GM23338 (cell line): ENCODE data around the gene RPRML. TPM values are rescaled to one million over a fixed set of nuclear protein-coding genes. Genes with fewer than 3 reads are reported as not detected.
"Not testable (repeated sequence)": the region's sequence is repeated elsewhere in the genome, so short reads cannot be mapped to it uniquely, and the experiment has no call there.

Source experiments
- ATAC-seq: fragments of 200-7000 bp; cut with Tn5 transposase; 3 replicates; pipeline ENCODE4 v1.9.1; 2020
- DNase-seq: peaks from one replicate; pipeline ENCODE4 v3.0.0-alpha.2; 2015; ENCODE audit warnings: low spot score
- H2AFZ ChIP-seq: fragments of 200-600 bp; sonication (generic); 2 replicates; pipeline ENCODE4 v1.8.0; 2016; ENCODE audit warnings: antibody characterized with exemption, mild to moderate bottlenecking, moderate library complexity
- H3F3A ChIP-seq: fragments of 200-600 bp; sonication (generic); replicated peaks from 2 replicates; pipeline ENCODE4 v1.8.0; 2017; ENCODE audit warnings: antibody characterized with exemption, mixed run types, low read depth
- H3K27ac ChIP-seq: fragments of 200-600 bp; sonication (generic); 2 replicates; pipeline ENCODE4 v1.6.1; 2016; ENCODE audit warnings: low read depth
- H3K27me3 ChIP-seq: fragments of 200-600 bp; sonication (generic); 2 replicates; pipeline ENCODE4 v1.8.0; 2016; ENCODE audit warnings: mild to moderate bottlenecking, mixed run types, moderate library complexity; ENCODE audit not compliant: insufficient read depth
- H3K36me3 ChIP-seq: fragments of 200-600 bp; sonication (generic); 2 replicates; pipeline ENCODE4 v1.8.0; 2016; ENCODE audit warnings: mild to moderate bottlenecking; ENCODE audit not compliant: insufficient read depth
- H3K4me1 ChIP-seq: fragments of 200-600 bp; sonication (generic); 2 replicates; pipeline ENCODE4 v1.8.0; 2016; ENCODE audit warnings: mild to moderate bottlenecking, moderate library complexity; ENCODE audit not compliant: insufficient read depth
- H3K4me2 ChIP-seq: fragments of 200-600 bp; sonication (generic); 2 replicates; pipeline ENCODE4 v1.7.1; 2017; ENCODE audit warnings: mixed run types
- H3K4me3 ChIP-seq: fragments of 200-600 bp; sonication (generic); 2 replicates; pipeline ENCODE4 v1.6.1; 2016; ENCODE audit warnings: mixed run types
- H3K79me2 ChIP-seq: fragments of 200-600 bp; sonication (generic); replicated peaks from 2 replicates; pipeline ENCODE4 v1.8.0; 2017; ENCODE audit warnings: mild to moderate bottlenecking; ENCODE audit not compliant: insufficient read depth
- H3K9me2 ChIP-seq: fragments of 200-600 bp; sonication (generic); 2 replicates; pipeline ENCODE4 v1.8.0; 2017; ENCODE audit not compliant: insufficient read depth
- H4K20me1 ChIP-seq: fragments of 200-600 bp; sonication (generic); replicated peaks from 2 replicates; pipeline ENCODE4 v1.8.0; 2017; ENCODE audit warnings: mild to moderate bottlenecking; ENCODE audit not compliant: insufficient read depth
- H3K27ac Mint-ChIP-seq: 2 replicates; pipeline ENCODE4 v1.8.0; 2020; ENCODE audit warnings: inconsistent platforms, mild to moderate bottlenecking, moderate library complexity, mixed read lengths
- H3K27me3 Mint-ChIP-seq: 3 replicates; pipeline ENCODE4 v1.8.0; 2022; ENCODE audit warnings: low read depth, mild to moderate bottlenecking, moderate library complexity, mixed read lengths, inconsistent platforms; ENCODE audit not compliant: insufficient read depth, poor library complexity
- H3K36me3 Mint-ChIP-seq: 3 replicates; pipeline ENCODE4 v1.8.0; 2021; ENCODE audit warnings: low read depth, mild to moderate bottlenecking, inconsistent platforms, moderate library complexity, mixed read lengths
- H3K4me1 Mint-ChIP-seq: 3 replicates; pipeline ENCODE4 v1.8.0; 2020; ENCODE audit warnings: mild to moderate bottlenecking, inconsistent platforms, mixed read lengths
- H3K4me3 Mint-ChIP-seq: 3 replicates; pipeline ENCODE4 v1.8.0; 2021; ENCODE audit warnings: moderate library complexity, mild to moderate bottlenecking, inconsistent platforms, mixed read lengths
- H3K9me3 Mint-ChIP-seq: 3 replicates; pipeline ENCODE4 v1.8.0; 2020; ENCODE audit warnings: moderate library complexity, mild to moderate bottlenecking, inconsistent platforms, mixed read lengths
- CREB1 ChIP-seq: fragments of 250-450 bp; sonication (Bioruptor Pico); IDR thresholded peaks from 2 replicates; pipeline ENCODE4 v1.5.0; 2020; ENCODE audit warnings: low read depth, mild to moderate bottlenecking, moderate library complexity
- EZH2 ChIP-seq: fragments of 200-600 bp; sonication (generic); IDR thresholded peaks from one replicate; pipeline ENCODE4 v1.8.0; 2017; ENCODE audit warnings: antibody characterized with exemption, mild to moderate bottlenecking, low read depth; ENCODE audit not compliant: unreplicated experiment
- EZH2phosphoT487 ChIP-seq: fragments of 200-600 bp; sonication (generic); IDR thresholded peaks from one replicate; pipeline ENCODE4 v1.8.1; 2018; ENCODE audit warnings: antibody characterized with exemption; ENCODE audit not compliant: unreplicated experiment
- JUNB ChIP-seq: IDR thresholded peaks from one replicate; pipeline ENCODE4 v1.6.1; 2016; ENCODE audit warnings: antibody characterized with exemption; ENCODE audit not compliant: unreplicated experiment
- NANOG ChIP-seq: IDR thresholded peaks from 2 replicates; pipeline ENCODE4 v1.6.1; 2016; ENCODE audit warnings: antibody characterized with exemption, borderline replicate concordance
- POLR2AphosphoS5 ChIP-seq: IDR thresholded peaks from 2 replicates; pipeline ENCODE4 v1.6.1; 2016; ENCODE audit warnings: antibody characterized with exemption, low read depth
- REST ChIP-seq: IDR thresholded peaks from one replicate; pipeline ENCODE4 v1.6.1; 2018; ENCODE audit warnings: antibody characterized with exemption; ENCODE audit not compliant: unreplicated experiment
- ZNF114 ChIP-seq: fragments of 250-450 bp; sonication (Bioruptor Pico); IDR thresholded peaks from 2 replicates; pipeline ENCODE4 v1.5.0; 2020; ENCODE audit warnings: mild to moderate bottlenecking, moderate library complexity
- ZNF331 ChIP-seq: fragments of 250-450 bp; sonication (Bioruptor Pico); IDR thresholded peaks from 2 replicates; pipeline ENCODE4 v1.5.0; 2020; ENCODE audit warnings: low read depth, mild to moderate bottlenecking, moderate library complexity
- polyA plus RNA-seq: library from polyadenylated mRNA; unstranded; fragments of >200 nt; fragmentation: Nextera tagmentation; extraction: Ambion mirVana; gene quantifications from 2 replicates; pipeline ENCODE4 v1.2.1, GENCODE V29; 2016
- total RNA-seq: library from RNA; depleted of rRNA; stranded (reverse); fragments of >200 nt; shearing (Covaris generic); gene quantifications from 2 replicates; pipeline ENCODE4 v1.2.3, GENCODE V29; 2014
- TF ChIP-seq, protein P1 (sequence below): fragments of 250-450 bp; sonication (Bioruptor Pico); IDR thresholded peaks from 2 replicates; pipeline ENCODE4 v1.5.0; 2020; ENCODE audit warnings: mild to moderate bottlenecking, moderate library complexity
- TF ChIP-seq, protein P2 (sequence below): IDR thresholded peaks from 2 replicates; pipeline ENCODE4 v1.6.1; 2016; ENCODE audit warnings: antibody characterized with exemption

Gene RPRML
- total and polyA plus RNA-seq, 2 experiments from 2014 or later = 2.1 to 16.4 TPM

DNA sequence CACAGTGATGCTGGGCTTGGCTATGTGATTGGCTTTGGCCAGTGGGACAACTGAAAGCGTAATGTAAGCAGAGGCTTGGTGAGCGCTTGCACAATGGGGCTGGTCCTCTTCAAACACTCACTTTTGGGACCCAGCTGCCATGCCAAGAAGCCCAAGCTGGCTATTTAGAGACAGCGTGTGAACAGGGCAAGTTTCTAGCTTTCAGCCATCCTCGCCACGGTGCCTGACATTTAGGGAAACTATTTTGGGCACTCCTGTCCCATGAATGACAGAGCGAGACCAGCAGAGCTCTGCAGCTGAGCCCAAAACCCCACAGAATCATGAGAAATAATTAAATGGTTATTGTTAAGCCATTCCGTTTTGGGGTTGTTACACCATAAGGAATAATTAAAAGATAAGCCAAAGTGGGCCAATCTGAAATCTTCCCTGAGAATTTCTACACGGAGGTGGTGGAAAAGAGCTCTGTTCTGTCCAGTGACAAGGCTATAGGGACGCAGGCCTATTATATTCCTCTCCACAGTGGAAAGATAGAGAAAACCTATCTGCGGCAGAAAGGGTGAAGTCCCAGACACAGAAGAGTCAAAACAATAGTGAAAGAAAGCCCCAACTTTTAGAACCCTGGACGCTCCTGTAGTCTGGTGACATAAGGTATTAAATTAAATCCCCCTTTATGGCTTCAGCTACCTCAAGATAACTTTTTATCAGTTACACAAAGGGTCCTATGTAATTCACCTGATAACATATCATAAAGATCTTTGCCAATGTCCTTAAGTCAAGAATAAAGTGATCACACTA is 10.8 kb upstream of the RPRML start:
- DNase-seq (no peak), ATAC-seq (no peak)
- Histone ChIP-seq H3K27me3 (no peaks in the 10 kb centered on the region), H4K20me1 (no peaks in the 10 kb centered on the region), H3K36me3 (no peaks in the 10 kb centered on the region), H2AFZ (no peak overlapping the region), H3K4me3 (no peak overlapping the region), H3K4me1 (no peaks in the 10 kb centered on the region), H3K4me2 (no peak overlapping the region), H3K27ac (no peak overlapping the region), H3F3A (no peaks in the 10 kb centered on the region), H3K79me2 (no peaks in the 10 kb centered on the region), H3K9me2 (no peaks in the 10 kb centered on the region)
- Mint-ChIP-seq H3K4me1 (no peaks in the 10 kb centered on the region), H3K4me3 (no peak overlapping the region), H3K27ac (no peak overlapping the region), H3K27me3 (peaks cover 6% of the 10 kb centered on the region), H3K9me3 (no peaks in the 10 kb centered on the region), H3K36me3 (no peaks in the 10 kb centered on the region)
- TF ChIP-seq NANOG (no peak), EZH2phosphoT487 (no peak), JUNB (no peak), ZNF114 (CRISPR knock-in tag) (no peak), EZH2 (no peak), ZNF331 (no peak), CREB1 (CRISPR knock-in tag) (no peak), POLR2AphosphoS5 (no peak), REST (no peak)
- TF ChIP-seq, protein P1, sequence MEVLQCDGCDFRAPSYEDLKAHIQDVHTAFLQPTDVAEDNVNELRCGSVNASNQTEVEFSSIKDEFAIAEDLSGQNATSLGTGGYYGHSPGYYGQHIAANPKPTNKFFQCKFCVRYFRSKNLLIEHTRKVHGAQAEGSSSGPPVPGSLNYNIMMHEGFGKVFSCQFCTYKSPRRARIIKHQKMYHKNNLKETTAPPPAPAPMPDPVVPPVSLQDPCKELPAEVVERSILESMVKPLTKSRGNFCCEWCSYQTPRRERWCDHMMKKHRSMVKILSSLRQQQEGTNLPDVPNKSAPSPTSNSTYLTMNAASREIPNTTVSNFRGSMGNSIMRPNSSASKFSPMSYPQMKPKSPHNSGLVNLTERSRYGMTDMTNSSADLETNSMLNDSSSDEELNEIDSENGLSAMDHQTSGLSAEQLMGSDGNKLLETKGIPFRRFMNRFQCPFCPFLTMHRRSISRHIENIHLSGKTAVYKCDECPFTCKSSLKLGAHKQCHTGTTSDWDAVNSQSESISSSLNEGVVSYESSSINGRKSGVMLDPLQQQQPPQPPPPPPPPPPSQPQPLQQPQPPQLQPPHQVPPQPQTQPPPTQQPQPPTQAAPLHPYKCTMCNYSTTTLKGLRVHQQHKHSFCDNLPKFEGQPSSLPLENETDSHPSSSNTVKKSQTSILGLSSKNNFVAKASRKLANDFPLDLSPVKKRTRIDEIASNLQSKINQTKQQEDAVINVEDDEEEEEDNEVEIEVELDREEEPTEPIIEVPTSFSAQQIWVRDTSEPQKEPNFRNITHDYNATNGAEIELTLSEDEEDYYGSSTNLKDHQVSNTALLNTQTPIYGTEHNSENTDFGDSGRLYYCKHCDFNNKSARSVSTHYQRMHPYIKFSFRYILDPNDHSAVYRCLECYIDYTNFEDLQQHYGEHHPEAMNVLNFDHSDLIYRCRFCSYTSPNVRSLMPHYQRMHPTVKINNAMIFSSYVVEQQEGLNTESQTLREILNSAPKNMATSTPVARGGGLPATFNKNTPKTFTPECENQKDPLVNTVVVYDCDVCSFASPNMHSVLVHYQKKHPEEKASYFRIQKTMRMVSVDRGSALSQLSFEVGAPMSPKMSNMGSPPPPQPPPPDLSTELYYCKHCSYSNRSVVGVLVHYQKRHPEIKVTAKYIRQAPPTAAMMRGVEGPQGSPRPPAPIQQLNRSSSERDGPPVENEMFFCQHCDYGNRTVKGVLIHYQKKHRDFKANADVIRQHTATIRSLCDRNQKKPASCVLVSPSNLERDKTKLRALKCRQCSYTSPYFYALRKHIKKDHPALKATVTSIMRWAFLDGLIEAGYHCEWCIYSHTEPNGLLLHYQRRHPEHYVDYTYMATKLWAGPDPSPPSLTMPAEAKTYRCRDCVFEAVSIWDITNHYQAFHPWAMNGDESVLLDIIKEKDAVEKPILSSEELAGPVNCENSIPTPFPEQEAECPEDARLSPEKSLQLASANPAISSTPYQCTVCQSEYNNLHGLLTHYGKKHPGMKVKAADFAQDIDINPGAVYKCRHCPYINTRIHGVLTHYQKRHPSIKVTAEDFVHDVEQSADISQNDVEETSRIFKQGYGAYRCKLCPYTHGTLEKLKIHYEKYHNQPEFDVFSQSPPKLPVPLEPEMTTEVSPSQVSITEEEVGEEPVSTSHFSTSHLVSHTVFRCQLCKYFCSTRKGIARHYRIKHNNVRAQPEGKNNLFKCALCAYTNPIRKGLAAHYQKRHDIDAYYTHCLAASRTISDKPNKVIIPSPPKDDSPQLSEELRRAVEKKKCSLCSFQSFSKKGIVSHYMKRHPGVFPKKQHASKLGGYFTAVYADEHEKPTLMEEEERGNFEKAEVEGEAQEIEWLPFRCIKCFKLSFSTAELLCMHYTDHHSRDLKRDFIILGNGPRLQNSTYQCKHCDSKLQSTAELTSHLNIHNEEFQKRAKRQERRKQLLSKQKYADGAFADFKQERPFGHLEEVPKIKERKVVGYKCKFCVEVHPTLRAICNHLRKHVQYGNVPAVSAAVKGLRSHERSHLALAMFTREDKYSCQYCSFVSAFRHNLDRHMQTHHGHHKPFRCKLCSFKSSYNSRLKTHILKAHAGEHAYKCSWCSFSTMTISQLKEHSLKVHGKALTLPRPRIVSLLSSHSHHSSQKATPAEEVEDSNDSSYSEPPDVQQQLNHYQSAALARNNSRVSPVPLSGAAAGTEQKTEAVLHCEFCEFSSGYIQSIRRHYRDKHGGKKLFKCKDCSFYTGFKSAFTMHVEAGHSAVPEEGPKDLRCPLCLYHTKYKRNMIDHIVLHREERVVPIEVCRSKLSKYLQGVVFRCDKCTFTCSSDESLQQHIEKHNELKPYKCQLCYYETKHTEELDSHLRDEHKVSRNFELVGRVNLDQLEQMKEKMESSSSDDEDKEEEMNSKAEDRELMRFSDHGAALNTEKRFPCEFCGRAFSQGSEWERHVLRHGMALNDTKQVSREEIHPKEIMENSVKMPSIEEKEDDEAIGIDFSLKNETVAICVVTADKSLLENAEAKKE (CRISPR knock-in tag) = no peak
- TF ChIP-seq, protein P2, sequence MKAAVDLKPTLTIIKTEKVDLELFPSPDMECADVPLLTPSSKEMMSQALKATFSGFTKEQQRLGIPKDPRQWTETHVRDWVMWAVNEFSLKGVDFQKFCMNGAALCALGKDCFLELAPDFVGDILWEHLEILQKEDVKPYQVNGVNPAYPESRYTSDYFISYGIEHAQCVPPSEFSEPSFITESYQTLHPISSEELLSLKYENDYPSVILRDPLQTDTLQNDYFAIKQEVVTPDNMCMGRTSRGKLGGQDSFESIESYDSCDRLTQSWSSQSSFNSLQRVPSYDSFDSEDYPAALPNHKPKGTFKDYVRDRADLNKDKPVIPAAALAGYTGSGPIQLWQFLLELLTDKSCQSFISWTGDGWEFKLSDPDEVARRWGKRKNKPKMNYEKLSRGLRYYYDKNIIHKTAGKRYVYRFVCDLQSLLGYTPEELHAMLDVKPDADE = no peak

DNA sequence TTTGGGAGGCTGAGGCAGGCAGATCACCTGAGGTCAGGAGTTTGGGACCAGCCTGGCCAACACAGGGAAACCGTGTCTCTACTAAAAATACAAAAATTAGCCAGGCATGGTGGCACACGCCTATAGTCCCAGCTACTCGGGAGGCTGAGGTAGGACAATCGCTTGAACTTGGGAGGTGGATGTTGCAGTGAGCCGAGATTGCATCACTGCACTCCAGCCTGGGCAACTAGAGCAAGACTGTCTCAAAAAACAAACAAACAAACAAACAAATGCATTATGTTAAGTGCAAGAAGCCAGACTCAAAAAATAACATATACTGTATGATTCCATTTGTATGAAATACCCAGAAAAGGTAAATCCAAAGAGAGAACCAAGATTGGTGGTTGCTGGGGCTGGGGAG is 8.9 kb upstream of the RPRML start:
- not testable (repeated sequence) for DNase-seq, H3K36me3 Mint-ChIP-seq, H4K20me1 ChIP-seq, H3K4me3 Mint-ChIP-seq, H3F3A ChIP-seq, H3K79me2 ChIP-seq, H3K27me3 Mint-ChIP-seq, H3K9me3 Mint-ChIP-seq, H3K4me1 ChIP-seq, H3K4me1 Mint-ChIP-seq, H3K4me2 ChIP-seq, H3K27ac ChIP-seq, H3K27me3 ChIP-seq, H2AFZ ChIP-seq, H3K36me3 ChIP-seq, ATAC-seq, H3K4me3 ChIP-seq, H3K27ac Mint-ChIP-seq, H3K9me2 ChIP-seq
